ENCODE results near the gene NPLOC4. TPM values are rescaled to one million over a fixed set of nuclear protein-coding genes. Genes with fewer than 3 reads are reported as not detected.
A peak's percentile ranks its signal among the peaks of the same experiment; 100 is the strongest.

Gene NPLOC4
- total RNA-seq, 3 donors from 2014 or later, result 78.4 to 89.5 (median 78.6) TPM

- no peak for ATAC-seq
- no peak for TF ChIP-seq CTCF (IDR thresholded peaks at IDR 0.05)
- intact Hi-C loops (cut with DNase I, micrococcal nuclease), result no loop called here
Observed at GRCh38 chr17:81640011-81640410, 3.1 kb upstream of the NPLOC4 start.

GRCh38 chr17:81638683-81639082 lies 1.8 kb upstream of the NPLOC4 start:
- H3K36me3 ChIP-seq (ENCODE audit: low read depth), result no peaks in the 10 kb centered on the region
- intact Hi-C loops (cut with DNase I, micrococcal nuclease), result no loop called here
- H3K9me3 ChIP-seq, result no peaks in the 10 kb centered on the region
- peaks cover 10% of the 10 kb centered on the region for H3K4me1 ChIP-seq (ENCODE audit: low read depth)
- DNase-seq (no peak), ATAC-seq (no peak)
- H3K4me3 ChIP-seq, result no peak overlapping the region
- TF ChIP-seq CTCF (IDR thresholded peaks at IDR 0.05), result no peak

More at GRCh38 chr17:81640011-81640410, 3.1 kb upstream of the NPLOC4 start:
- Histone ChIP-seq H3K36me3 (ENCODE audit: low read depth) (no peaks in the 10 kb centered on the region), H3K4me3 (no peak overlapping the region), H3K4me1 (ENCODE audit: low read depth) (peaks cover 10% of the 10 kb centered on the region), H3K9me3 (no peaks in the 10 kb centered on the region)
- no peak for DNase-seq

- intact Hi-C loops (cut with DNase I, micrococcal nuclease), result no loop called here
- Histone ChIP-seq H3K36me3 (ENCODE audit: low read depth) (no peaks in the 10 kb centered on the region), H3K4me1 (ENCODE audit: low read depth) (peaks cover 10% of the 10 kb centered on the region), H3K4me3 (peak overlapping the region; percentile 69), H3K9me3 (no peaks in the 10 kb centered on the region)
- no peak for TF ChIP-seq CTCF (IDR thresholded peaks at IDR 0.05)
- no peak for ATAC-seq
- DNase-seq, result no peak
Observed at GRCh38 chr17:81635973-81636504, 873 bp downstream of the NPLOC4 start.

GRCh38 chr17:81635431-81635830 lies 1.5 kb downstream of the NPLOC4 start:
- Histone ChIP-seq H3K9me3 (no peaks in the 10 kb centered on the region), H3K4me1 (ENCODE audit: low read depth) (peaks cover 10% of the 10 kb centered on the region), H3K36me3 (ENCODE audit: low read depth) (no peaks in the 10 kb centered on the region), H3K4me3 (no peak overlapping the region)
- TF ChIP-seq CTCF (IDR thresholded peaks at IDR 0.05), result no peak
- DNase-seq (no peak), ATAC-seq (peak; percentile 37)
- intact Hi-C loops (cut with DNase I, micrococcal nuclease), result no loop called here

- H3K9me3 ChIP-seq, result no peaks in the 10 kb centered on the region
- no peak for ATAC-seq
- H3K4me3 ChIP-seq, result no peak overlapping the region
- H3K4me1 ChIP-seq (ENCODE audit: low read depth), result peaks cover 10% of the 10 kb centered on the region
- DNase-seq, result no peak
- intact Hi-C loops (cut with DNase I, micrococcal nuclease), result no loop called here
- TF ChIP-seq CTCF (IDR thresholded peaks at IDR 0.05), result no peak
- H3K36me3 ChIP-seq (ENCODE audit: low read depth), result peaks cover 5% of the 10 kb centered on the region
Observed at GRCh38 chr17:81631482-81631881, 5.4 kb downstream of the NPLOC4 start.

GRCh38 chr17:81630274-81630673 lies 6.6 kb downstream of the NPLOC4 start:
- no peak for TF ChIP-seq CTCF (IDR thresholded peaks at IDR 0.05)
- H3K36me3 ChIP-seq (ENCODE audit: low read depth), result peaks cover 11% of the 10 kb centered on the region
- no peak for DNase-seq
- H3K4me3 ChIP-seq, result no peak overlapping the region
- ATAC-seq, result no peak
- H3K9me3 ChIP-seq, result no peaks in the 10 kb centered on the region
- peaks cover under 1% of the 10 kb centered on the region for H3K4me1 ChIP-seq (ENCODE audit: low read depth)
- intact Hi-C loops (cut with DNase I, micrococcal nuclease), result no loop called here

Measured in mucosa of descending colon (tissue), 3 donors.